ENCODE measurements around the gene ZNF500.

Gene ZNF500

DNA sequence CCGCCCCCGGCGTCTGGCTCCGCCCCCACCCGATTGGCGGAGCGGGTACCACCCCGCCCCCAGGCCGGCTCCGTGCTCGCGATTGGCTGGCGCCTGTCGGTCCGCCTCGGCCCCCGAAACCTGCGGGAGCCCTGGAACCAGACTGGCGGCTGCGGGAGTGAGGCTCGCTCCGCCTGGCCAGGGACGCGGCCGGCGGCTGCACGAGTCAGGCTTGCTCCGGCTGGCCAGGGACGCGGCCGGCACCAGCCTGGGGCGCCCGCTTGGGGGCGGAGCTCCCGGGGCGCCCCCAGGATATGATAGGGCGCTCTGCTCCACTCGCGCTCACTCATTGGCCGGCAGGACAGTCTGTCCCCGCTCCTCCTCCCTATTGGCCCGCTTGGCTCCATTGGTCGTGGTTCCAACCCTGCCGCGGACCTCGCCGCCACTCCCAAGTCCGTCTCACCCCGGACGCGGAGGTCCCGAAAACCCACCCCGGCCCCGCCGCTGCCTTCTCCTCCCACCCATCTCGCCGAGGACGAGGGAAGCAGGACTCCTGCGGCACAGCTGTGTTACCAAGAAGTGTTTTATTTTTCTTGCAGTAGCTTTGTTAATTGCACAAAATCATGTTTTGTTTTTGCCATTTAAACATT, 35.8 kb upstream of the ZNF500 start (continued):
- TF ChIP-seq, protein P1, sequence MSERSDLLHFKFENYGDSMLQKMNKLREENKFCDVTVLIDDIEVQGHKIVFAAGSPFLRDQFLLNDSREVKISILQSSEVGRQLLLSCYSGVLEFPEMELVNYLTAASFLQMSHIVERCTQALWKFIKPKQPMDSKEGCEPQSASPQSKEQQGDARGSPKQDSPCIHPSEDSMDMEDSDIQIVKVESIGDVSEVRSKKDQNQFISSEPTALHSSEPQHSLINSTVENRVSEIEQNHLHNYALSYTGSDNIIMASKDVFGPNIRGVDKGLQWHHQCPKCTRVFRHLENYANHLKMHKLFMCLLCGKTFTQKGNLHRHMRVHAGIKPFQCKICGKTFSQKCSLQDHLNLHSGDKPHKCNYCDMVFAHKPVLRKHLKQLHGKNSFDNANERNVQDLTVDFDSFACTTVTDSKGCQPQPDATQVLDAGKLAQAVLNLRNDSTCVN (tag by site-specific recombination; optimal IDR thresholded peaks at IDR 0.05), result peak; percentile 89
- TF ChIP-seq, protein P2, sequence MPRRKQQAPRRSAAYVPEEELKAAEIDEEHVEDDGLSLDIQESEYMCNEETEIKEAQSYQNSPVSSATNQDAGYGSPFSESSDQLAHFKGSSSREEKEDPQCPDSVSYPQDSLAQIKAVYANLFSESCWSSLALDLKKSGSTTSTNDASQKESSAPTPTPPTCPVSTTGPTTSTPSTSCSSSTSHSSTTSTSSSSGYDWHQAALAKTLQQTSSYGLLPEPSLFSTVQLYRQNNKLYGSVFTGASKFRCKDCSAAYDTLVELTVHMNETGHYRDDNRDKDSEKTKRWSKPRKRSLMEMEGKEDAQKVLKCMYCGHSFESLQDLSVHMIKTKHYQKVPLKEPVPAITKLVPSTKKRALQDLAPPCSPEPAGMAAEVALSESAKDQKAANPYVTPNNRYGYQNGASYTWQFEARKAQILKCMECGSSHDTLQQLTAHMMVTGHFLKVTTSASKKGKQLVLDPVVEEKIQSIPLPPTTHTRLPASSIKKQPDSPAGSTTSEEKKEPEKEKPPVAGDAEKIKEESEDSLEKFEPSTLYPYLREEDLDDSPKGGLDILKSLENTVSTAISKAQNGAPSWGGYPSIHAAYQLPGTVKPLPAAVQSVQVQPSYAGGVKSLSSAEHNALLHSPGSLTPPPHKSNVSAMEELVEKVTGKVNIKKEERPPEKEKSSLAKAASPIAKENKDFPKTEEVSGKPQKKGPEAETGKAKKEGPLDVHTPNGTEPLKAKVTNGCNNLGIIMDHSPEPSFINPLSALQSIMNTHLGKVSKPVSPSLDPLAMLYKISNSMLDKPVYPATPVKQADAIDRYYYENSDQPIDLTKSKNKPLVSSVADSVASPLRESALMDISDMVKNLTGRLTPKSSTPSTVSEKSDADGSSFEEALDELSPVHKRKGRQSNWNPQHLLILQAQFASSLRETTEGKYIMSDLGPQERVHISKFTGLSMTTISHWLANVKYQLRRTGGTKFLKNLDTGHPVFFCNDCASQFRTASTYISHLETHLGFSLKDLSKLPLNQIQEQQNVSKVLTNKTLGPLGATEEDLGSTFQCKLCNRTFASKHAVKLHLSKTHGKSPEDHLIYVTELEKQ (tag by site-specific recombination; IDR thresholded peaks at IDR 0.05; ENCODE audit: borderline replicate concordance), result no peak
- TF ChIP-seq ZNF501 (tag by site-specific recombination; IDR thresholded peaks at IDR 0.05), result no peak
- TF ChIP-seq, protein P3, sequence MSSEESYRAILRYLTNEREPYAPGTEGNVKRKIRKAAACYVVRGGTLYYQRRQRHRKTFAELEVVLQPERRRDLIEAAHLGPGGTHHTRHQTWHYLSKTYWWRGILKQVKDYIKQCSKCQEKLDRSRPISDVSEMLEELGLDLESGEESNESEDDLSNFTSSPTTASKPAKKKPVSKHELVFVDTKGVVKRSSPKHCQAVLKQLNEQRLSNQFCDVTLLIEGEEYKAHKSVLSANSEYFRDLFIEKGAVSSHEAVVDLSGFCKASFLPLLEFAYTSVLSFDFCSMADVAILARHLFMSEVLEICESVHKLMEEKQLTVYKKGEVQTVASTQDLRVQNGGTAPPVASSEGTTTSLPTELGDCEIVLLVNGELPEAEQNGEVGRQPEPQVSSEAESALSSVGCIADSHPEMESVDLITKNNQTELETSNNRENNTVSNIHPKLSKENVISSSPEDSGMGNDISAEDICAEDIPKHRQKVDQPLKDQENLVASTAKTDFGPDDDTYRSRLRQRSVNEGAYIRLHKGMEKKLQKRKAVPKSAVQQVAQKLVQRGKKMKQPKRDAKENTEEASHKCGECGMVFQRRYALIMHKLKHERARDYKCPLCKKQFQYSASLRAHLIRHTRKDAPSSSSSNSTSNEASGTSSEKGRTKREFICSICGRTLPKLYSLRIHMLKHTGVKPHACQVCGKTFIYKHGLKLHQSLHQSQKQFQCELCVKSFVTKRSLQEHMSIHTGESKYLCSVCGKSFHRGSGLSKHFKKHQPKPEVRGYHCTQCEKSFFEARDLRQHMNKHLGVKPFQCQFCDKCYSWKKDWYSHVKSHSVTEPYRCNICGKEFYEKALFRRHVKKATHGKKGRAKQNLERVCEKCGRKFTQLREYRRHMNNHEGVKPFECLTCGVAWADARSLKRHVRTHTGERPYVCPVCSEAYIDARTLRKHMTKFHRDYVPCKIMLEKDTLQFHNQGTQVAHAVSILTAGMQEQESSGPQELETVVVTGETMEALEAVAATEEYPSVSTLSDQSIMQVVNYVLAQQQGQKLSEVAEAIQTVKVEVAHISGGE (tag by site-specific recombination; conservative IDR thresholded peaks at IDR 0.05; ENCODE audit: low read depth), result 0 out of 2 replicates have a peak, but pooled peaks have one; percentile 10
- TF ChIP-seq MZF1 (tag by site-specific recombination; IDR thresholded peaks at IDR 0.05; ENCODE audit: borderline replicate concordance), result no peak
- no peak for TF ChIP-seq ZNF704 (tag by site-specific recombination; IDR thresholded peaks at IDR 0.05)
- no peak for TF ChIP-seq ZNF248 (tag by site-specific recombination; IDR thresholded peaks at IDR 0.05)
- TF ChIP-seq ZNF302 (tag by site-specific recombination; IDR thresholded peaks at IDR 0.05; ENCODE audit: low read depth), result no peak
- no peak for TF ChIP-seq ZNF133 (tag by site-specific recombination; IDR thresholded peaks at IDR 0.05)
- peak; percentile 99 for TF ChIP-seq ZBTB20 (tag by site-specific recombination; IDR thresholded peaks at IDR 0.05)
- TF ChIP-seq ZNF670 (tag by site-specific recombination; IDR thresholded peaks at IDR 0.05; ENCODE audit: low read depth), result no peak
- TF ChIP-seq ATF2 (tag by site-specific recombination; IDR thresholded peaks at IDR 0.05; ENCODE audit: low read depth), result no peak
- TF ChIP-seq ZBTB7A (tag by site-specific recombination; IDR thresholded peaks at IDR 0.05; ENCODE audit: low read depth), result no peak
- TF ChIP-seq, protein P4, sequence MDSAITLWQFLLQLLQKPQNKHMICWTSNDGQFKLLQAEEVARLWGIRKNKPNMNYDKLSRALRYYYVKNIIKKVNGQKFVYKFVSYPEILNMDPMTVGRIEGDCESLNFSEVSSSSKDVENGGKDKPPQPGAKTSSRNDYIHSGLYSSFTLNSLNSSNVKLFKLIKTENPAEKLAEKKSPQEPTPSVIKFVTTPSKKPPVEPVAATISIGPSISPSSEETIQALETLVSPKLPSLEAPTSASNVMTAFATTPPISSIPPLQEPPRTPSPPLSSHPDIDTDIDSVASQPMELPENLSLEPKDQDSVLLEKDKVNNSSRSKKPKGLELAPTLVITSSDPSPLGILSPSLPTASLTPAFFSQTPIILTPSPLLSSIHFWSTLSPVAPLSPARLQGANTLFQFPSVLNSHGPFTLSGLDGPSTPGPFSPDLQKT (IDR thresholded peaks at IDR 0.05; ENCODE audit: borderline replicate concordance, low read depth, low read length), result no peak
- TF ChIP-seq HOXC10 (CRISPR knock-in tag; IDR thresholded peaks at IDR 0.05), result 0 out of 2 replicates have a peak, but pooled peaks have one; percentile 25
- TF ChIP-seq SCRT1 (tag by site-specific recombination; IDR thresholded peaks at IDR 0.05; ENCODE audit: borderline replicate concordance), result no peak
- TF ChIP-seq ZNF654 (tag by site-specific recombination; IDR thresholded peaks at IDR 0.05; ENCODE audit: low read depth), result no peak
- TF ChIP-seq ZFHX2 (tag by site-specific recombination; conservative IDR thresholded peaks at IDR 0.05), result 0 out of 2 replicates have a peak, but pooled peaks have one; percentile 21
- no peak for TF ChIP-seq ZNF610 (tag by site-specific recombination; IDR thresholded peaks at IDR 0.05; ENCODE audit: borderline replicate concordance)
- no peak for TF ChIP-seq ZNF311 (tag by site-specific recombination; IDR thresholded peaks at IDR 0.05; ENCODE audit: borderline replicate concordance)
- TF ChIP-seq ZNF48 (tag by site-specific recombination; IDR thresholded peaks at IDR 0.05), result no peak
- no peak for TF ChIP-seq ZNF132 (tag by site-specific recombination; IDR thresholded peaks at IDR 0.05; ENCODE audit: borderline replicate concordance)
- no peak for TF ChIP-seq ZNF548 (tag by site-specific recombination; IDR thresholded peaks at IDR 0.05)
- TF ChIP-seq ZNF544 (tag by site-specific recombination; IDR thresholded peaks at IDR 0.05), result no peak
- peak; percentile 71; the same call in 1 of the 2 replicates for TF ChIP-seq ZNF600 (tag by site-specific recombination; IDR thresholded peaks at IDR 0.05)
- no peak for TF ChIP-seq SP7 (tag by site-specific recombination; IDR thresholded peaks at IDR 0.05)
- peak; percentile 72; the same call in 1 of the 2 replicates for TF ChIP-seq ZNF660 (tag by site-specific recombination; IDR thresholded peaks at IDR 0.05)
- TF ChIP-seq GLIS1 (tag by site-specific recombination; IDR thresholded peaks at IDR 0.05), result no peak
- TF ChIP-seq ZNF664 (tag by site-specific recombination; IDR thresholded peaks at IDR 0.05), result no peak

All from HEK293 (cell line).